SKM-1 (cell line): ENCODE data around the gene BZW1.

Experiments used
- DNase-seq: peaks from one replicate; lab custom pipeline; 2025; ENCODE audit not compliant: unreplicated experiment; lab: John Stamatoyannopoulos, UW

Gene BZW1

DNA sequence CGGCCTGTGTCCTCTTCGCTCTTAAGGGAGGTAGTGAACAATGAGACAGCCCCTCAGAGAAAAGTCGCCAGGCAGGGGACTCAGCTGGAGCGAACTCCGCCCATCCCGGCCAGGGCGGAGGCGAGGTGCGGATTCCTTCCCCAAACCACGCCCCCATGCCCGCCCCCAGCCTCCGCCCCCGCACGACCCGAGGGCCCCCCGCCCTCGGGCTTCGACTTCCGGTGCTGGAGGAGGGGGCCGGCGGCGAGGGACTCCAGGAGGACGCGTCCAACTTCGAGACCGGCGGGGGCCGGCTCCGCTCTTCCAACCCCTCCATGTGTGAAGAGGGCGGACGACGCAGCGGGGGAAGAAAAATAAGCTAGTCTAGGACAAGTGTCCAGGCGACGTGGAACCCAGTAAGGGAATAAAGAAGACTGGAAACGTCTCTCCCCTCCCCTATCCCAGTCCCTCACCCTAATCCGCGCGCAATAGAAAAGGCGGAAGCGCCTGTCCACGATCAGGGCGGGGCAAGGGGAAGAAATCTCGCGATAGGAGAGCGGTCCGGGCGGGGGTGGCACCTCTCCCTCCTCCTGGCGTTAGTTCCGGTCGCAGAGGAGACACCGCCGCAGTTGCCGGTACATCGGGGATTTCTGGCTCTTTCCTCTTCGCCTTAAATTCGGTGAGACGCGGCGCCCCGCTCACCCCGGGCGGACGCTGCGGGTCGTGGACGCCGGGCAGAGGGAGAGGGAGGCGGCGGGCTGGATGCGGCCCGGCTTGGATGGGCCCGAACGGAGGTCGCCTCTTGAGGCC, at the start of gene BZW1:
BZW1 (plus strand) TSS at position 578 of the 789 bp plus-strand sequence. CDS start 1,308 bp downstream, outside the sequence.
- peak; percentile 91 for DNase-seq

DNA sequence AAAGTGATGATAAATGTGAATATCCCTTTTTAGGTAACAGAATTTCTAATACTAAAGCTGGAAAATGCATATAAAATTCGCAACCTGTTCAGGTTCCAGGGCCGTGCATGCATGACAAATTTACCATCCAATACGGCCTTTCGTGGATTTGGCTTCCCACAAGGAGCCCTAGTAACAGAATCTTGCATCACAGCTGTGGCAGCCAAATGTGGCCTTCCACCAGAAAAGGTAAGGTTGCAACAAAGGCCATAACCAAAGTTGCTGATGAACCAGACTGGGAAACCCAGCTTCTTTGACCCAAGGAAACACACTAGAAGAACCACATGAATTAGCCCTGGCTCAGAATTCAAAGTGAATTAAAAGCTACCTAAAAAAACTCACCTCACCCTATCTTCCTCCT, 49.6 kb upstream of the BZW1 start:
- DNase-seq, result no peak

DNA sequence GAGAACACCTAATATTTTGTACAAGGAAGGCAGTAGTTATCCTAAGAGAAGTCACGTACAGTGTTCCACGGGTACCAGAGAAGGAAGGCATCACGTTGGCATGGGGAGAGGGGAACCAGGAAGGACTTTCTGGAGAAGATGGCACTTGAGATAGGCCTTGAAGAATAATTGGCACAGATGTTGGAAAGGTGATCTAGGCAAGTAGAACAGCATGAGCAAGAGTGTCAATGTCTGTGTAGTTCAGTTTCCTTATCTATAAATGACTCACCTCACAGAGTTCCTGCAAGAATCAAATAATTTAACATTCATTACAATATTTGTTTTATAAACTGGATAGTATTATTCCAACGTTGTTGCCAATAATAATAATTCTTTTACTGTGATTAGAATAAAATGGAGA, 48.3 kb upstream of the BZW1 start:
- no peak for DNase-seq

DNA sequence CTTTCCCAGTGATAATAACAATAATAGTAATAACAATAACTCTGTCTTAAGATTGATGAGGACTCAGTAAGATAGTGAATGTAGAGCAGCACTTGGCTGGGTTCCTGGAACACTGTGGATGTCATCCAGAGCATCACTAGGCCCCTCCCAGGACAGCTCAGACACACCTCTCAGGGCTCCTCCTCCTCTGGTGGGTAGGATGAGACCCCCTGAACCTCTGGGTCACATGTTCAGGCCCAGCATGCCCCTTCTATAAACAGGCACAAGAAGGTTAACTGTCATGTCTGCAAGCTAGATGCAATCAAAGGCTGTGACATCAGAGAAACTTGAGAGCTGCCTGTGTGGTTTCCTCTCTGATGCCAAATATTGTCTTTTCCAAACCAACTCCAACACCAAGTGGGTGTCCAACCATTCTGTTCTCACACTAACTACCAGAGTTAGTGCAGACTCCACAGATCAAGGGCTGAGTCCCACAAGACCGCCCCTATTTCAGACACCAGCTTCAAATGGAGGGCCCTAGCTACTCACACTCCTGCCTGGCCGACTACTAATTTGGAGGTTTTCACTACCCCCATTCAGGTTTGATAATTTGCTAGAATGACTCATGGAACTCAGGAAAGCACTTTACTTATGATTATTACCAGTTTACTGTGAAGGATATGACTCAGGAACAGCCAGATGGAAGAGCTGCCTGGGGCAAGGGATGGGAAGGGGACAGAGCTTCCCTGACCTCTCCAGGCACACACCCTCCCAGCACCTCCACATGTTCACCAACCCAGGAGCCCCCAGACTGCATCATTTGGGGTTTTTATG, 46.4 kb upstream of the BZW1 start:
- DNase-seq, result no peak

DNA sequence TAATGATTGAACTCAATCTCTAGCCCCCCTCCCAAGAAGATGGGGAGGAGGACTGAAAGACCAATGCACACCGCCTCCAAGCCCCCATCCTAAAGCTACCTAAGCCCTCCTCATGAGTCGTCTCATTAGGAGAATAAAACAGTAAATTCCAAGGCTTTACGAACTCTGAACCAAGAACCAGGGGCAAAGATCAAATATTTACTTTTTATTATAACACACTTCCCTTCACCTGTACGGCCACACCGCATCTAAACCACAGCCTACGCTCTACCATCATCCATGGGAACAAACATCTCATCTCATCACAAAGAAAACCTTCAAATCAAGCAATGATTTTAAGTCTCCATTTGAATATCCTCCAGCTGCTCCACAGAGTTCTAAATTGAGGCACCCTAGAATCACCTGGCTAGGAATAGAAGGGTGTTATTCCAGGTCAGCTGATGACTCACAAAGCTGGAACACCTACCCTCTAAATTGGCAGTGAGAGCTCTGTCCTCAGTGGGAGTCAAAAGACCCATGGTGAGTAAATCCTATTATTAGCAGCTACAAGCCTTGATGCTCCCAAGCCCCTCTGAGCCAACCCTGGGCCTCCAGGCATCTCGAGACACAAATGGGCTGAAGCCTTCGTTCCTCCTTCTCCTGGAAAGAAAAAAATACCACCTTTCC, 45.6 kb upstream of the BZW1 start:
- no peak for DNase-seq

DNA sequence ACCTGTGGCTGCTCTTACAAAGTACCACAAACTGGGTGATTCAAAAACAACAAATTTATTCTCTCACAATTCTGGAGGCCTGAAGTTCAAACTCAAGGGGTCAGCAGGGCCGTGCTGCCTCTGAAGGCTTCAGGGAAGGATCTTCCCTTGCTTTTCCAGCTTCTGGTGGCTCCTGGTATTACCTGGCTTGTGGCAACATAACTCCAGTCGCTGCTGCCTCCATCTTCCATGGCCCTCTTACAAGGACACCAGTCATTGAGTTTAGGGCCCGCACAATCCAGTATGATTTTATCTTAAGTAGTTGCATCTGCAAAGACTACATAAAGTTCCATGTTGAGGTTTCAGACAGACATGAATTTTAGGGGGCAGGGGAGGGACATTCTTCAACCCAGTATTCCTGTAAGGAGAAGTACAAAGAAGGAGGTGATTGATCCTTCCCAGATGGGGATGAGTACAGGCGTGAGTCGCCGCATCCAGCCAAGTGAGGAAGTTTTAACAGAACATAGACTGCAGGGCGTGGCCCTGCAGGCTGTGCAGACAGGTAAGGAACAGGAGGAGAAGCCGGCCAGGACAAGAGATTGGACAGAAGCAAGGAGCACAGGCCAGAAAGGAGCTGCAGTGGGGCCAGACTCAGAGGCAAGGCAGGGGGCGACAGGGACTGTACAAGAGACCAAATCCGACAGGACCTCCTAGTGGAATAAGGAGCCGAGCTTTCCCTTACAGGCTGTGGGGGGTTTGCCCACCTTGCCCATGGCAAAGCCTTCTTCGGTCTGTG, 44.4 kb upstream of the BZW1 start:
- no peak for DNase-seq

DNA sequence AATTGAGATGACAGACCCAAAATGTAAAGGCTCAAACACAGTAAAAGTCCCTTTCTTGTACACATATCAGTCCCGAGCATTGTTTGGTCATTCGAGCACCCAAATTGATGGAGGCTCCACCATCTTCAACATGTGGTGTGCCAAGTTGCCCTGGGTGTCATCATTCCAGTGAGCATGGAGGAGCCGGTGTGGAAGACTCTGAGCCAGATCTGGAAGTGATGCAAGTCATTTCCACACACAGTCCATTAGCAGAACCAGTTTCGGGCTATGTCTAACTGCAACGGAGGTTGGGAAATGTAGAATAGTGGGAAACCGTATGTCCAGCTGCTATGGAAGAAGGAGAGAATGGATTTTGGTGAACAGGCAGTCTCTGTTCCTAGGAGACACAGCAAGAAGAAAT, 40.9 kb upstream of the BZW1 start:
- no peak for DNase-seq

DNA sequence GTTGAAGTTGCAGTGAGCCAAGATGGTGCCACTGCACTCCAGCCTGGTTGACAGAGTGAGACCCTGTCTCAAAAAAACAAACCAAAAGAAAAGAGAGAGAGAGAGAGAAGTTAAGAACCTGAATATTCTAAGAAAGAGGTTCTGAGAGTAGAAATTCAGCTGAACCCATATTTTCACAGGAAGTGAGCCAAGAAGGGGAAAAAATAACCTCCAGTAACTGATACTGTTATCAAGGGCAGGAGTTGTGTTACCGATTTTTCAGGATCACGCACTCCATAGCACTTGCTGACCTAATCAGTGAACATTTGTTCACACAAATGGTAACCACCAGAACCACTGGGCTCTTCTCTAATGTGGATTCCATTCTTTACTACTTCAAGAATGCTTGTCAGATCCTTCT, 39.1 kb upstream of the BZW1 start:
- no peak for DNase-seq

DNA sequence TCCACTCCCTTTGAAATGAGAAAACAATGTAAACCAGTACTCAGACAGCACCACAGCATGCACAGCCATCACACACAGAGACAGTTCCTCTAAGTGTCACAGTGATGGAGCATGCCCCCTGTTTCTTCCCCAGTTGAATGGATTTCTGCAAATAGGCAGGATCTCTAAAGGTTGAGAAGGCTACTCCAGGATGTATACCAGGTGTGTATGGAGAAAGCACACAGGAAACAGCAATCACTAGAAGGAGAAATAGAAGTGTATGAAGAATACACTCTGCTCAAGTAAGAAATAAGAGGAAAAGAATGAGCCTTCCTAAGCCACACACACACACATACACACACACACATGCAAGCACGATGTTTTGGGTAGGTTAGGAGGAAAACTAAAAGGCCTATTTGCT, 38.6 kb upstream of the BZW1 start:
- DNase-seq, result no peak

DNA sequence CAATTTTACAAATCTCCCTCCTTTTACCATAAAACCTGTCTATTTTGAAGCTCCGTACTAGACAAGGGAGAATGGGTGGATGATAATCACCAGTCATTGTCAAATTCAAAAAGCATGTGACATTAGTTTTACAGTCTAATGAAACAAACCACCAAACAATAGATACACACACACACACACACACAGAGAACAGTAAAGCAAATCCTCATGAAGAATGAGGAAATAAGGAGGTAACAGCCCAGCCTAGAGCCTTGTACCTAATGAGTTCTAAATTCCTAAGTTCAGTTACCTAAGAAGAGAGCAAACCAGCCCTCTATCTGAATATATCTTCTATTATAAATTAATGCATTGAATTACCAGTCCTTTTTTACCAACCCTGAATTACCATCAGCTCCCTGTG, 36.8 kb upstream of the BZW1 start:
- DNase-seq, result no peak

DNA sequence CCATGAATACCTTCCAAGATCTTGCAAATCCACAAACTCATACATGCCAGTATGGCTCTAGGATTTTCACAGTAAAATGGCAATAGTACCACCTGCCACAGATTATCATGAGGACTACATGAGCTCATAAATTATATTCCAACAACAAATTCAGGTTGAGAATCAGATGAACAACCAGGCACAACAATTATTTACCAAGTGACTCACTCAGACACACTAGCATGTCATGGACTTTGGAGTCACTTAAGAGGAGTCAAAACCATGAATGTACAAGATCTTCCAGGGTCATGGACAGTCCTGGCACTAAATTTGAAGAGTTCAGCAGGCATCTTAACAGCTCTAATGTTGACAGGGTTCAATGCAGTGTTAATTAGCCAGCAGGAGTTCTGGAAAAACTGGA, 34.4 kb upstream of the BZW1 start:
- no peak for DNase-seq

DNA sequence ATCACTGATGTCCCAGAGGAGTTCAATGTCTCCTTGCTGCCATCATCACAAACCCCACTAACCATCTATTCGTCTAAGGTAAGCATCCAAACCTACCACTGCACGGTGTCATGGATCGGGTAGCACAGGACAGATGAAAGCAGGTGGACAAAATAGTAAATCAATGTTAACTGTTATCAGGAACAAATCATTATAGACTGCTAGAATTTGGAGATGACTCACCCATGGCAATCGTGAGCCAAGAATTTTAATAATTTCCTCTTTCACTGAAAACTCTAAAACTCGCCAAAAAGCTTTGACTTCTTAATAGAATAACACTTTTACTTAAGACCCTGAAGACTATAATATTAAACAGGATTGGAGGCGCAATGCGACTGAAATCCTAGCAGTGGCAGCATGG, 33.7 kb upstream of the BZW1 start:
- no peak for DNase-seq

DNA sequence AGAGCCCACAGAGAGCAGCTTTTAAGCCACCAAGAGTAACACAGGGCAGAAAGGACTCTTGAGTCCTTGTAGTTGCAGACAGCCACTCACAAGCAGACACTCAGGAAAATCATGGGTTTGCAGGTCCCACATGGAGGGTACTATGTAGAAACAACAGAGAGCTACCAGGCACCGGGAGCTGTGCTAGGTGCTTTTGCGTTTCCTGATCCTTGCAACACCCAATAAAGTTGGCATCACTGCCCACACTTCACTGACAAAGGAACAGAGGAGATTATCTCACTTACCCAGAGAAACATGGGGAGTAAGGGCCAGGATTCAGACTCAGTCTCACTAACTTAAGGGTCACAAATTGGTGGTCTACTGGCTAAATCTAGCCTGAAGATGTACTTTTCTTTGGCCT, 32.5 kb upstream of the BZW1 start:
- DNase-seq, result no peak

DNA sequence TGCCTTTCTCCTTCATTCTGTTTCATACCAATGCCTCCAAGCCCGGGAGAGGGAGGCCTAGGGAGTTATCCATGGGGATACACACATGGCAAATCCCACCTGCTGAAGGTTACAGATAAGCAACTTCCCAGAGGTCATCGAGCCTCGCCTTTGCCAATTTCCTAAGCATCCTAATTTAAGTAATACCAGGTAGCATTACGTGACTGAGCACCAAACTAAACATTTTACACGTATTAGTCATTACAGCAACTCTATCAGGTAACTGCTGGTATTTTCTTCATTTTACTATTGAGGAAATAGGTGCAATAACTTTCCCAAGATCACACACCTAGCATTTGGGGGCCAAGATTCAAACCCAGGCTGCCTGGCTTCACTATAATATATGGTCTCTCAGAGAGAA, 30.1 kb upstream of the BZW1 start:
- DNase-seq, result no peak

DNA sequence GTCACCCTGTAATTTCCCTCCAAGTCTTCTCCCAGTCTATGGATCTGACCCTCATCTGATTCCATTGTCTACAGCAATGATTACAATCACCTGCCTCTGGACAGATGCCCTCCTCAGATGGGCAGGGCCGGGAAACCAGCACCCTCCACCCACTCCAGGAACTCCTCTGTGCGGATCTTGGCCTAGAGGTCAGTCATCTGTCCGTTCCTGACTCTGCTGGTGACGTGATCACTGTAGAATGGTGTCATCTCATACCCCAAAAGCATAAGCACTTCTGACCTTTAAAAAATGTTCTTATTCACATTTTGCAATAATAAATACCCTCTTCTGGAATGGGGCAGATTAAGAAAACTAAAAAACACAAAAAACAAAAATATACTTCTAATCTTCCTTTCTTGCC, 29.5 kb upstream of the BZW1 start:
- DNase-seq, result no peak

DNA sequence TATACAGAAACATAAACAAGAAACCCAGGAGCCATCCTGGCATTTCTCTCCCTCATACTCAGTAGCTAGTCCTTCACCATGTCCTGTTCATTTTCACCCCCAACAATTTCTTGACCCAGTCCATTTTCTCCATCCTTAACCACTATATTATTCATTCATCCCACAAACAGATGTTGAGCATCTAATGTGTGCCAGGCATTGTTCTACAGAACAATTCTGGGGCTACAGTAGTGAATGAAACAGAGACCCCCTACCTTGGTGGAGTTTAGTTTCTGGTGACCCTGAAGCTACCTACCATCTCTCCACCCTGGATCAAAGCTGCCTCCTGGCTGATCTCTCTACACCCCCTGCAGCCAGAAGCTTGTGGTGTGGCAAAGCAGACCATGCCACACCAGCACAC, 27.5 kb upstream of the BZW1 start:
- DNase-seq, result no peak

DNA sequence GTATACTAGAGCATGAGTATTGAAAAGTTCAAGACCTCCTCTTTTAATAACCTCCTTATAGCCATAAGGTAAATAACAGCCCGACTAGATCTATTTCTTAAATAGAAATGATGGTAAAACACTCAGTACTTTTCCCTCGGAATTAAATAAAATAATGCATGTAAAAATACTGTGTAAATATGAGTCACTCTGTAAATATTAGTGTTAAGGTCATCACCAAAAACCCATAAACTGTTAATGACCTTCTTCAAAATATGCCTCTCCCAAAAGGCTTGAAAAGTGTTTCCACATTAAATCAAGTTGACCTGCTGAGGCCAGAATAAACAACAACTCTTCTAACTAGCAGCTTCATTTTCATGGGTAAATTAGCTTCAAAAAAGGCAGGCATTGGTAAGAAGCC, 25.3 kb upstream of the BZW1 start:
- DNase-seq, result no peak

DNA sequence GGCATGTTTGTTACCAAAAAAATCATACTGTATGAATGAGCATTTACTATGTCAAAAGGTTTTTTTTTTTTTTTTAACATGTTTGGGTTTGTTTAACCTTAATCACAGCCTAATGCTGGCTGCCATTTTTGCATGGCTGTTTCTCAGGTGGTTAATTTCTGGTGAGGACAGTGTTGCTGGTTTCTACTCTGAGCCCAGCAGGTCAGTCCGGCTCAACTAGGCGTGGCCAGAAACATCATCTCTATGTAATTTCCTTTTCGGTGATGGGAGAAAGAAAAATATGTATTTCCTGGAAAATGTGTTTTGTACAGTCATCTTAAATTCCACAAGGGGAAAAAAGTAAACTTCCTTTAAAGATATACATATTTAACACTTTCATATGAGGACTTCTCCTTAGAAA, 24.9 kb upstream of the BZW1 start:
- DNase-seq, result no peak

DNA sequence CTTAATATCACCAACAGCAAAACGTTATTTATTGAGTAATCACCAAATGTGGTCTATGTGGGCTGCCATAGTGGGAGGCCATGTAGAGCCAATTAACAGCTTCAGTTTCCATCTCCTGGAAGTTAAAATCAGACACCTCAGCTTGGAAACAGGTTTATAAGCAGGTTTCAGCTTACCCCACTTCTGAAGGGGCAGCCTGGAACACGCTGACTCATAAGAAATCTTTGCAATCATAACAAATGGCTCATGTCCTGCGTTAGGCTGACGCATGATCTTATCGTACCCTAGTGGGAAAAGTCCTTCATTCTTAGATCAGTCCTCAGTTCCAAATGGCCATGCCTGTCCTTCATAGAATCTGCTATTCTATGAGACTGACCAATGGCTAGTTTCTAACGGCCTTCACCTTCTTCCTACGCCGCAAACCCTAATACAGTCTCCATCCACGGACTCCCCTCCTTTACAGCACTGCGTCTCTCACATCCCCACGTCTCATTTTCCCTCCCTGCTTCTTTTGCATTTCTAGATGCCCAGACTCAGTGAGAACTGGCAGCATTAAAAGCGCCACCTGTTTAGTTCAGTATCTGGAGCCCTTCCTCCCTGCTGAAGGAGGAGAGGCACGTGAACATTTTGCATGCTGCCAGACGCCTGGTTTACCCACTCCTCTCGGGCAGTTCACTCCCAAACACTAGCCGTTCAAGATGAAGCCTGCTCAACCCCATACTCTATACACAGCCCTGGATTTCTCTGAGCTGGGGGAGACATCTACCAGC, 24.2 kb upstream of the BZW1 start:
- no peak for DNase-seq

DNA sequence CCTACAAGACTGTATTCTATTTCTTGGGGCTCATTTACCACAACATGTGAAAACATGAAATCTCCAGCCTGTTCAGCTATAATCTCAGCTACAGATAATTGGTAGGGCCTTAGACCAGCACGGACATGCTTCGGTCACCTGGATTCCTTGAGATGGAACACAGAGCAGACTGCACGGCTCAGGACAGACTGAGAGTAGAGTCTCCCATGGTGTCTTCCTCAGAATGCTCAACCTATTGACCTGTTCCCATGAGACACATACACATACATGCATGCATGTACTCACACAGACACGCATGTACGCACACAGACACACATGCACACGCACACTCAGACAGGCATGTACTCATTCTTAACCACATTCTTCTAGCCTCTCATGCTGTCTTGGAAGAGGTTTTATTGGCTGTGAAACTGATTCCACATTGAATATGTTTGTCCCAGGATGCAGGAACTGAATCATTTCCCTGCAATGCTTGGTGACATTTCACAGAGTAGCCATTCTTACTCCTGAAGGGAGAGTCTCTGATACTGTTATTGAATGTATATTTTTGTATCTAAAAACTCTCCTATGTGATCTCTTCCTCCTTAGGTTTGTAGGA, 23.5 kb upstream of the BZW1 start:
- DNase-seq, result no peak
